NCI-H82 (cell line): Measurements from ENCODE around the gene USP49.

Experiments
- DNase-seq: peaks from one replicate; lab custom pipeline; 2025; lab: John Stamatoyannopoulos, UW

USP49 gene

DNA sequence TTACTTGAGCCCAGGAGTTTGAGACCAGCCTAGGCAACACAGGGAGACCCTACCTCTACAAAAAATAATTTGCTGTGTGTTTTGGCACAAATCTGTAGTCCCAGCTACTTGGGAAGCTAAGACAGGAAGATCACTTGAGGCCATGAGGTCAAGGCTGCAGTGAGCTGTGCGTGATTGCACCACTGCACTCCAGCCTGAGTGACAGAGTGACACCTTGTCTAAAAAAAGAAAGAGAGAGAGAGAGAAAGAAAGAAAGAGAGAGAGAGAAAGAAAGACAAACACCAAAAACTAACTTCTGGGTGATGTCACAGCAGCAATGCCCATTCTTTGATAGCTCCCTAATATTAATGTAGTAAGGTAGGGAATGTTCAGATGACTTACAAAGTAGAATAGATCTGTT lies 20.4 kb downstream of the USP49 start:
- DNase-seq, result no peak

GRCh38 chr6:41872147-41872546 lies 23.0 kb downstream of the USP49 start:
- DNase-seq, result no peak

GRCh38 chr6:41871691-41872090 lies 23.5 kb downstream of the USP49 start:
- DNase-seq, result no peak

DNA sequence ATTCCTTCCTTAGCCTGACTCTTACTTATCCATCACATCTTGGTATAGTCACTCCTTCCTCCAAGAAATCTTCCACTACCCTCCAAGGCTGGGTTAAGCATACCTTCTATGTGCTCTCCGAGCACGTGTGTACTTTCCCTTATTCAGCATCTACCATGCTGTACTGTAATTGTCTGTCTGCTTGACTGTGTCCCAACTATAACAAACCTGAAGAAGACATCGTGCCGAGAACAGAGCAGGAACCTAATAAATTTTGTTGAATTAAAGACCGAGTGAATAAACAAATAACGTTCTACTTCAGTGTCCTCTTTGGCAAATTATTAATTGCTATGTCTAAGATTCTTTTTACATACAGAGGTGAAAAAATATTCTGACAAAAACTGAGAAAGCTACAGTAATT lies 35.8 kb downstream of the USP49 start:
- no peak for DNase-seq

DNA sequence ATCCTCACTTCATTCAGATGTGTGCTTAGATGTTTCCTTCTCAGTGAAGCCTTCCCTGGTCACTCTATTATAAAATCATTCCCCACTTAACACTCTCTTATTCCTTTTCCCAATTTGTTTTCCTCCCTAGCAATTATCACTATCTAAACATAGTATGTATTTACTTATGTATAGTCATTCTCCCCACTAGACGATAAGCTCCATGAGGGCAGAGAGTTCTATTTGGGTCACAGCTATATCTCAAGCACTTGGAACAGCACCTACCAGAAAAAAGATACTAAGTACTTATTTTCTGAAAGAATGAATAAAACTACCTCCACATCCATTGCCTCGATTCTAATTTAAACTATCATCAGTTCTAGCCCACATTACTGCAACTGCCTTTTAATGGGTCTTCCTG lies 36.5 kb downstream of the USP49 start:
- no peak for DNase-seq

DNA sequence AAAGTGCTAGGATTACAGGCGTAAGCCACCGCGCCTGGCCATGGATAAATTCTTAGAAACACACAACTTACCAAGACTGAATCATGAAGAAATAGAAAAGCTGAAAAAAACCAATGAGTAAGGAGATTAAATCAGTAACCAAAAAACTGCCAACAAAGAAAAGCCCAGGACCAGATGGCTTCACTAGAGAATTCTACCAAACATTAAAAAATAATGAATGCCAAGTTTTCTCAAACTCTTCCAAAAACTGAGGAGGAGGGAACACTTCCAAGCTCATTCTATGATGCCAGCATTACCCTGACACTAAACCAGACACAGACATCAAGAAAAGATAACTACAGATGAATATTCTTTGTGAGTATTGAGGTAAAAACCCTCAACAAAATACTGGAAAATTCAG lies 44.3 kb downstream of the USP49 start:
- no peak for DNase-seq

- DNase-seq, result peak; percentile 97
Measured at GRCh38 chr6:41846666-41847237, 48.4 kb downstream of the USP49 start.

GRCh38 chr6:41843178-41843577 lies 52.0 kb downstream of the USP49 start:
- no peak for DNase-seq

- no peak for DNase-seq
Measured at GRCh38 chr6:41840326-41840725, 54.8 kb downstream of the USP49 start.

GRCh38 chr6:41836660-41837052 lies 58.5 kb downstream of the USP49 start:
- DNase-seq, result no peak

DNA sequence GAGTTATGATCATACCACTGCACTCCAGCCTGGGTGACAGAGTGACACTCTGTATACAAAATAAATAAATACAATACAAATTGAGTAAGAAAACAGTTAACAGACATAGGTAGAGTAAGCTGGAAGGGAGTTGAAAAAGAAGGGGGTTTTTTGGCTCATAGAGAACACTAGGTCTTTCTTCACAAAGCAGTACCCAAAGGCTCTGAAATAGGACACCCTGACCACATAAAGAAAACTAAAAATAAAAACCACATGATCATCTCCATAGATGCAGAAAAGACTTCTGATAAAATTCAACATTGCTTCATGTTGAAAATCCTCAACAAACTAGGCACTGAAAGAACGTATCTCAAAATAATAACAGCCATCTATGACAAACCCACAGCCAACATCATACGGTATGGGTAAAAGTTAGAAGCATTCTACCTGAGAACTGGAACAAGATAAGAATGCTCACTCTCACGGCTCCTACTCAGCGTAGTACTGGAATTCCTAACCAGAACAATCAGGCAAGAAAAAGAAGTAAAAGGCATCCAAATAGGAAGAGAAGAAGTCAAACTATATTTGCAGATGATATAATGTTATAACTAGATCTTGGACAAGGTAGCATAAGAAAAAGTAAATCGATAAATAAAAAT lies 59.0 kb downstream of the USP49 start:
- no peak for DNase-seq

DNA sequence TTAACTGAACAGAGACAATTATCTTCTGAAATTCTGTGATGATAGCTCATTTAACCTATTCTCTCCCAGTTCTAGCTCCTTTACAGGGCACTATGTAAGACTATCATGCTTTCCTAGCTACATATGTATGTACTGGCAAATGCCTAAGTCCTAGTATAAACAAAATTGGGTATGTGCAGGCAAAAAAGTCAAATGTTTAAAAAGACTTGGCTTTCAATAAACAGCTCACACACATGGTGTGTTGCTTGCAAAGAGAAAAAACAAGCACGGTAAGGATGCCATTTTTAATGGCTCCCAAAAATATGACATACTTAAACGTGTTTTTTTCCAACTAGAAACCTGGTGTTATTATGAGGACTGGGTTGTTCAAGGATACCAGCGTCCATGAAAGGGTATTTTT lies 62.9 kb downstream of the USP49 start:
- no peak for DNase-seq

GRCh38 chr6:41826343-41827022 lies 68.7 kb downstream of the USP49 start:
- no peak for DNase-seq

- no peak for DNase-seq
Measured at GRCh38 chr6:41824571-41825569, 70.3 kb downstream of the USP49 start.

GRCh38 chr6:41823178-41823577 lies 72.0 kb downstream of the USP49 start:
- no peak for DNase-seq

GRCh38 chr6:41822021-41822420 lies 73.2 kb downstream of the USP49 start:
- no peak for DNase-seq

DNA sequence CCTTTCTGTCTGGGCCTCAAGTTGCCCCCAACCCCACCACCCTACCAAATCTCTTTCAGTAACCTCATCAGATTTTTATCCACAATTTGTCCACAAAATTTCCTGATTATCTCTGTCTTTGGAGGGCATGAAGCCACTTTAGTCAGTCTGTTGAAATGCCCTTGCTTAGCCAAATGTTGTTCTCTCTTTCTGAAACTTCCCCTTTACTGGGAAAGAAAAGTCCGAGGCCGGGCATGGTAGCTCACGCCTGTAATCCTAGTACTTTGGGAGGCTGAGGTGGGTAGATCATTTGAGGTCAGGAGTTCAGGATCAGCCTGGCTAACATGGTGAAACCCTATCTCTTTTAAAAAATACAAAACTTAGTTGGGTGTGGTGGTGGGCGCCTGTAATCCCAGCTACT lies 73.9 kb downstream of the USP49 start:
- no peak for DNase-seq

DNA sequence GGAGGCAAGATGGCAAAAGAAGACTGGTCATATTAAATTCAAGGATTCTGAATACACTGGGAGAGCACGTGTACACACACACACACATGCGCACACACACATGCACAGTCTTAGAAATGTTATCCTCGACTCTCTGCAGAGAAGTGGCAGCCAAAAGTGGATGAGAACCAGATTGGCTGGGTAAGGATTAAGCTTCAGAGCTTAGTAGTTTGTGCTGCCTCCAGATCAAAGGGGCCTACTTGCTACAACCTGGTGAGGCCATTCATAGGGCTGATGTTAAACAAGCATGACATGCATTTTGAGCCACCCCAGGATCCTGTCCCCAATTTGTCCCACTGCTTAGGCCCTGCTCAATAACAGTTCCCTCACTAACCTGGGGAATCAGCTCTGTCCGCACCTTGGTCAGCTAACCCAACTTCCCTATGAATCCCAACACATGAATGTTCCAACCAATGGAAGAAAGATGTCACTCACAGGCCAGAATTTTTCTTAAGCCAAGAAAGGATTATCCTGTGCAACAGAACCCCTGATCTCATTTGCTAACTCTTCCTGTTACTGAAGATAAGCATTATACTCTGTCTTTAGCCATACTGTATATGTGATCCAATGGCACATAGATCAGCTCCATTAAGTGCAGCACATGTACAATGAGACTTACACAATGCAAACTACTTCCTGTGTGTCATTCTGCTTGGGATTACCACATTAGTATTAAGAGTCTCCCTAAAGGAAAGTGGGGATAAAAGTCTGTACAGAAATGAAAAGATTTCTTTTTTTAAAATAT lies 76.7 kb downstream of the USP49 start:
- peak; percentile 98 for DNase-seq

DNA sequence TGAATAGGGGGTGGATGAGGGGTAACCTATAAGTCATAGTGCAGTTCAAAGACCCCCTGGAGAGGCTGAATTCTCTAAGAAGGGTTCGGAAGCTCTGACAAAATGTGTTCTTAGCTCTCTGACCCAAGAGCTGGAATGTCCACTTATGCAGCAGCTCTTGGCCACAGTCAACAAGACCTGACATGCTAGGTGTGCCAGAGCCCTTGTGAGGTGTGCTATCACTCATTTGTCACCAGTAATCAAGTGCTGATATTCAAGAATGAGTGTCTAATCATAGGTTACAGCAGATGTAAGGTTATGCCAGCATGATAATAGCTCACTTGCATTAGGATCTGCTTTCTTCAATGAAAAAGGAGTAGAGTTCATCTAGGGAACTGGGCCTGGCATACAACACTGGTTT lies 79.6 kb downstream of the USP49 start:
- DNase-seq, result no peak

GRCh38 chr6:41814629-41815028 lies 80.5 kb downstream of the USP49 start:
- peak; percentile 31 for DNase-seq

GRCh38 chr6:41813956-41814355 lies 81.2 kb downstream of the USP49 start:
- no peak for DNase-seq

- peak; percentile 76 for DNase-seq
Measured at GRCh38 chr6:41813469-41813868, 81.7 kb downstream of the USP49 start.
